HepG2 (cell line): ENCODE data around the gene NUDT13. TPM values are rescaled to one million over a fixed set of nuclear protein-coding genes. Genes with fewer than 3 reads are reported as not detected.
A peak's percentile ranks its signal among the peaks of the same experiment; 100 is the strongest.

ENCODE experiments used
- CC2D1A ChIP-seq: sonication (generic); formaldehyde crosslinking; IDR thresholded peaks from 2 replicates; pipeline ENCODE4 v1.8.1; 2023; ENCODE audit warnings: mild to moderate bottlenecking, missing genetic modification reagents
- GATAD2A ChIP-seq: IDR thresholded peaks from 2 replicates; pipeline ENCODE4 v1.6.1; 2016
- HNRNPH1 ChIP-seq: fragments of 200-400 bp; formaldehyde crosslinking; optimal IDR thresholded peaks from 2 replicates; pipeline ENCODE3; 2017; ENCODE audit warnings: mild to moderate bottlenecking, low read depth, low read length
- HOXA7 ChIP-seq: sonication (generic); formaldehyde crosslinking; IDR thresholded peaks from 2 replicates; pipeline ENCODE4 v1.8.1; 2022; ENCODE audit warnings: mild to moderate bottlenecking, missing genetic modification reagents, moderate library complexity
- KDM1A ChIP-seq: IDR thresholded peaks from 2 replicates; pipeline ENCODE4 v1.6.1; 2016; ENCODE audit warnings: missing compliant biosample characterization
- MAFG ChIP-seq: sonication (generic); formaldehyde crosslinking; IDR thresholded peaks from 2 replicates; pipeline ENCODE4 v1.5.1; 2020; ENCODE audit warnings: mild to moderate bottlenecking, missing genetic modification reagents
- MIXL1 ChIP-seq: IDR thresholded peaks from 2 replicates; pipeline ENCODE4 v1.6.1; 2016
- REXO4 ChIP-seq: sonication (generic); formaldehyde crosslinking; IDR thresholded peaks from 2 replicates; pipeline ENCODE4 v1.8.0; 2022; ENCODE audit warnings: missing genetic modification reagents, mild to moderate bottlenecking, borderline replicate concordance
- SMAD1 ChIP-seq: sonication (generic); formaldehyde crosslinking; IDR thresholded peaks from 2 replicates; pipeline ENCODE4 v1.4.0; 2020; ENCODE audit warnings: missing genetic modification reagents, low read depth, mild to moderate bottlenecking, borderline replicate concordance
- SMARCE1 ChIP-seq: fragments of 450-650 bp; IDR thresholded peaks from 2 replicates; pipeline ENCODE4 v1.6.1; 2017; ENCODE audit warnings: borderline replicate concordance
- TBL1XR1 ChIP-seq: fragments of 150-350 bp; IDR thresholded peaks from 2 replicates; pipeline ENCODE4 v1.6.1; 2014; ENCODE audit warnings: borderline replicate concordance, low read length; ENCODE audit not compliant: partially characterized antibody
- TBX2 ChIP-seq: sonication (generic); formaldehyde crosslinking; IDR thresholded peaks from 2 replicates; pipeline ENCODE4 v1.5.0; 2020; ENCODE audit warnings: missing genetic modification reagents, mild to moderate bottlenecking, borderline replicate concordance
- ZBTB1 ChIP-seq: sonication (generic); formaldehyde crosslinking; IDR thresholded peaks from 2 replicates; pipeline ENCODE4 v1.4.0; 2020; ENCODE audit warnings: missing genetic modification reagents, borderline replicate concordance
- ZBTB21 ChIP-seq: sonication (generic); formaldehyde crosslinking; IDR thresholded peaks from 2 replicates; pipeline ENCODE4 v1.4.0; 2020; ENCODE audit warnings: missing genetic modification reagents
- ZNF230 ChIP-seq: sonication (generic); formaldehyde crosslinking; IDR thresholded peaks from 2 replicates; pipeline ENCODE4 v1.4.0; 2020; ENCODE audit warnings: mild to moderate bottlenecking, missing genetic modification reagents
- ZNF383 ChIP-seq: sonication (generic); formaldehyde crosslinking; IDR thresholded peaks from 2 replicates; pipeline ENCODE4 v1.4.0; 2020; ENCODE audit warnings: missing genetic modification reagents, mild to moderate bottlenecking, borderline replicate concordance
- ZNF570 ChIP-seq: sonication (generic); formaldehyde crosslinking; IDR thresholded peaks from 2 replicates; pipeline ENCODE4 v1.4.0; 2020; ENCODE audit warnings: mild to moderate bottlenecking, missing genetic modification reagents, borderline replicate concordance
- ZNF577 ChIP-seq: sonication (generic); formaldehyde crosslinking; IDR thresholded peaks from 2 replicates; pipeline ENCODE4 v1.4.0; 2020; ENCODE audit warnings: mild to moderate bottlenecking, low read depth, missing genetic modification reagents, borderline replicate concordance
- ZNF746 ChIP-seq: sonication (generic); formaldehyde crosslinking; IDR thresholded peaks from 2 replicates; pipeline ENCODE4 v1.8.0; 2022; ENCODE audit warnings: mild to moderate bottlenecking, missing genetic modification reagents
- ZNF75D ChIP-seq: sonication (generic); formaldehyde crosslinking; IDR thresholded peaks from 2 replicates; pipeline ENCODE4 v1.8.1; 2023; ENCODE audit warnings: missing genetic modification reagents, mild to moderate bottlenecking, borderline replicate concordance
- ZSCAN25 ChIP-seq: sonication (generic); formaldehyde crosslinking; IDR thresholded peaks from 2 replicates; pipeline ENCODE4 v1.8.0; 2022; ENCODE audit warnings: mild to moderate bottlenecking, missing genetic modification reagents
- polyA plus RNA-seq, 8 experiments: library from polyadenylated mRNA; depleted of rRNA in 3 of 8; stranded (reverse) in 7 of 8; unstranded in 1 of 8; fragments of >200 nt; fragmentation: Illumina TruSeq in 4 of 8; extraction: Trizol in 4 of 8; gene quantifications; 2 replicates each; pipeline versions ENCODE4 v1.2.1 to v1.2.3, GENCODE V29; 2011 to 2016; ENCODE audit warnings: low read depth in 4 of 8, missing spikeins in 1 of 8, mixed read lengths in 1 of 8; ENCODE audit not compliant: insufficient read depth in 1 of 8
- total RNA-seq, 5 experiments: library from RNA; depleted of rRNA; stranded (reverse); fragments of >200 nt; fragmentation: Illumina TruSeq; extraction: Trizol; gene quantifications; 2 replicates each; pipeline ENCODE4 v1.2.3, GENCODE V29; 2016; ENCODE audit warnings: low read depth in 1 of 5
- TF ChIP-seq, protein P1 (sequence below): sonication (generic); formaldehyde crosslinking; IDR thresholded peaks from one replicate; pipeline ENCODE4 v1.5.1; 2020; ENCODE audit warnings: mild to moderate bottlenecking, missing genetic modification reagents; ENCODE audit errors: not compliant biosample characterization
- TF ChIP-seq, protein P2 (sequence below): sonication (generic); formaldehyde crosslinking; IDR thresholded peaks from 2 replicates; pipeline ENCODE4 v1.4.0; 2020; ENCODE audit warnings: mild to moderate bottlenecking, missing genetic modification reagents

NUDT13 gene
- total and polyA plus RNA-seq, 2 of the 13 experiments (the other 11 are each of a cell fraction or from before 2014, with no cell fraction given) = 4.2 to 6.5 TPM

DNA sequence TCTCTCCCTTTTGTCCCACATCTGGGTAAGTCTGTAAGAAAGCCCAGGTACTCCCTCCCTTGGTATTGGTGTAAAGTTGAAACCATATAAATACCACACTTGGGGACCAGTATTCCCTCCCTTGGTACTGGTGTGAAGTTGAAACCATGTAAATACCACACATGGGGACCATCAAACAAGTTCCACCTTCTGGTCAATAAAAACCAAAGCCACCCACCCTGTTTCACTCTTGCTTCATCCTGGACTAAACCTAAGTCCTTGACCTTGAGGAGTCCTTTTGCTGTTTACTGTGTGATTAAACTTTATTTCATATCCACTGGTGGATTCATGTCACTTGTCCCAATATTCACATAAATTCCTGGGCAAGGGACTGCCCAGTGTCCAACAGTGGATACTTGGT, 22.0 kb upstream of the NUDT13 start (continued):
- TF ChIP-seq, protein P1, sequence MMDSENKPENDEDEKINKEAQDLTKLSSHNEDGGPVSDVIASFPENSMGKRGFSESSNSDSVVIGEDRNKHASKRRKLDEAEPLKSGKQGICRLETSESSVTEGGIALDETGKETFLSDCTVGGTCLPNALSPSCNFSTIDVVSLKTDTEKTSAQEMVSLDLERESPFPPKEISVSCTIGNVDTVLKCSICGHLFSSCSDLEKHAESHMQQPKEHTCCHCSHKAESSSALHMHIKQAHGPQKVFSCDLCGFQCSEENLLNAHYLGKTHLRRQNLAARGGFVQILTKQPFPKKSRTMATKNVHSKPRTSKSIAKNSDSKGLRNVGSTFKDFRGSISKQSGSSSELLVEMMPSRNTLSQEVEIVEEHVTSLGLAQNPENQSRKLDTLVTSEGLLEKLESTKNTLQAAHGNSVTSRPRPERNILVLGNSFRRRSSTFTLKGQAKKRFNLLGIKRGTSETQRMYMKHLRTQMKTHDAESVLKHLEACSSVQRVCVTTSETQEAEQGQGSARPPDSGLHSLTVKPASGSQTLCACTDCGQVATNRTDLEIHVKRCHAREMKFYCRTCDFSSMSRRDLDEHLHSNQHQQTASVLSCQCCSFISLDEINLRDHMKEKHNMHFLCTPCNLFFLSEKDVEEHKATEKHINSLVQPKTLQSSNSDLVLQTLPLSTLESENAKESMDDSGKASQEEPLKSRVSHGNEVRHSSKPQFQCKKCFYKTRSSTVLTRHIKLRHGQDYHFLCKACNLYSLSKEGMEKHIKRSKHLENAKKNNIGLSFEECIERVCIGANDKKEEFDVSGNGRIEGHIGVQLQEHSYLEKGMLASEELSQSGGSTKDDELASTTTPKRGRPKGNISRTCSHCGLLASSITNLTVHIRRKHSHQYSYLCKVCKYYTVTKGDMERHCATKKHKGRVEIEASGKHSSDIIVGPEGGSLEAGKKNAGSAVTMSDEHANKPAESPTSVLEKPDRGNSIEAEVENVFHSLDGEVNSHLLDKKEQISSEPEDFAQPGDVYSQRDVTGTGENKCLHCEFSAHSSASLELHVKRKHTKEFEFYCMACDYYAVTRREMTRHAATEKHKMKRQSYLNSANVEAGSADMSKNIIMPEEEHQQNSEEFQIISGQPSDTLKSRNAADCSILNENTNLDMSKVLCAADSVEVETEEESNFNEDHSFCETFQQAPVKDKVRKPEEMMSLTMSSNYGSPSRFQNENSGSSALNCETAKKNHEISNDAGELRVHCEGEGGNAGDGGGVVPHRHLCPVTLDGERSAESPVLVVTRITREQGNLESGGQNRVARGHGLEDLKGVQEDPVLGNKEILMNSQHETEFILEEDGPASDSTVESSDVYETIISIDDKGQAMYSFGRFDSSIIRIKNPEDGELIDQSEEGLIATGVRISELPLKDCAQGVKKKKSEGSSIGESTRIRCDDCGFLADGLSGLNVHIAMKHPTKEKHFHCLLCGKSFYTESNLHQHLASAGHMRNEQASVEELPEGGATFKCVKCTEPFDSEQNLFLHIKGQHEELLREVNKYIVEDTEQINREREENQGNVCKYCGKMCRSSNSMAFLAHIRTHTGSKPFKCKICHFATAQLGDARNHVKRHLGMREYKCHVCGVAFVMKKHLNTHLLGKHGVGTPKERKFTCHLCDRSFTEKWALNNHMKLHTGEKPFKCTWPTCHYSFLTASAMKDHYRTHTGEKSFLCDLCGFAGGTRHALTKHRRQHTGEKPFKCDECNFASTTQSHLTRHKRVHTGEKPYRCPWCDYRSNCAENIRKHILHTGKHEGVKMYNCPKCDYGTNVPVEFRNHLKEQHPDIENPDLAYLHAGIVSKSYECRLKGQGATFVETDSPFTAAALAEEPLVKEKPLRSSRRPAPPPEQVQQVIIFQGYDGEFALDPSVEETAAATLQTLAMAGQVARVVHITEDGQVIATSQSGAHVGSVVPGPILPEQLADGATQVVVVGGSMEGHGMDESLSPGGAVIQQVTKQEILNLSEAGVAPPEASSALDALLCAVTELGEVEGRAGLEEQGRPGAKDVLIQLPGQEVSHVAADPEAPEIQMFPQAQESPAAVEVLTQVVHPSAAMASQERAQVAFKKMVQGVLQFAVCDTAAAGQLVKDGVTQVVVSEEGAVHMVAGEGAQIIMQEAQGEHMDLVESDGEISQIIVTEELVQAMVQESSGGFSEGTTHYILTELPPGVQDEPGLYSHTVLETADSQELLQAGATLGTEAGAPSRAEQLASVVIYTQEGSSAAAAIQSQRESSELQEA (CRISPR knock-in tag) = no peak
- TF ChIP-seq ZNF570 (CRISPR knock-in tag) = no peak
- TF ChIP-seq ZNF577 (CRISPR knock-in tag) = no peak
- TF ChIP-seq MAFG (CRISPR knock-in tag) = no peak
- peak; percentile 57; the same call in 1 of the 2 replicates for TF ChIP-seq MIXL1
- no peak for TF ChIP-seq SMAD1 (CRISPR knock-in tag)
- no peak for TF ChIP-seq HNRNPH1
- TF ChIP-seq CC2D1A (CRISPR knock-in tag) = no peak
- TF ChIP-seq TBL1XR1 = no peak
- TF ChIP-seq ZBTB21 (CRISPR knock-in tag) = no peak
- TF ChIP-seq ZSCAN25 (CRISPR knock-in tag) = no peak
- no peak for TF ChIP-seq ZBTB1 (CRISPR knock-in tag)
- peak; percentile 94 for TF ChIP-seq GATAD2A
- no peak for TF ChIP-seq ZNF230 (CRISPR knock-in tag)
- no peak for TF ChIP-seq ZNF75D
- TF ChIP-seq ZNF383 (CRISPR knock-in tag) = no peak
- TF ChIP-seq, protein P2, sequence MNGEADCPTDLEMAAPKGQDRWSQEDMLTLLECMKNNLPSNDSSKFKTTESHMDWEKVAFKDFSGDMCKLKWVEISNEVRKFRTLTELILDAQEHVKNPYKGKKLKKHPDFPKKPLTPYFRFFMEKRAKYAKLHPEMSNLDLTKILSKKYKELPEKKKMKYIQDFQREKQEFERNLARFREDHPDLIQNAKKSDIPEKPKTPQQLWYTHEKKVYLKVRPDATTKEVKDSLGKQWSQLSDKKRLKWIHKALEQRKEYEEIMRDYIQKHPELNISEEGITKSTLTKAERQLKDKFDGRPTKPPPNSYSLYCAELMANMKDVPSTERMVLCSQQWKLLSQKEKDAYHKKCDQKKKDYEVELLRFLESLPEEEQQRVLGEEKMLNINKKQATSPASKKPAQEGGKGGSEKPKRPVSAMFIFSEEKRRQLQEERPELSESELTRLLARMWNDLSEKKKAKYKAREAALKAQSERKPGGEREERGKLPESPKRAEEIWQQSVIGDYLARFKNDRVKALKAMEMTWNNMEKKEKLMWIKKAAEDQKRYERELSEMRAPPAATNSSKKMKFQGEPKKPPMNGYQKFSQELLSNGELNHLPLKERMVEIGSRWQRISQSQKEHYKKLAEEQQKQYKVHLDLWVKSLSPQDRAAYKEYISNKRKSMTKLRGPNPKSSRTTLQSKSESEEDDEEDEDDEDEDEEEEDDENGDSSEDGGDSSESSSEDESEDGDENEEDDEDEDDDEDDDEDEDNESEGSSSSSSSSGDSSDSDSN (CRISPR knock-in tag) = no peak
- no peak for TF ChIP-seq SMARCE1
- no peak for TF ChIP-seq KDM1A (CRISPR knock-in tag)
- TF ChIP-seq TBX2 (CRISPR knock-in tag) = peak; percentile 55; the same call in 1 of the 2 replicates
- TF ChIP-seq REXO4 (CRISPR knock-in tag) = no peak
- TF ChIP-seq ZNF746 = no peak
- no peak for TF ChIP-seq HOXA7 (CRISPR knock-in tag)
